ENCODE measurements around the gene FLRT2.

Gene FLRT2

DNA sequence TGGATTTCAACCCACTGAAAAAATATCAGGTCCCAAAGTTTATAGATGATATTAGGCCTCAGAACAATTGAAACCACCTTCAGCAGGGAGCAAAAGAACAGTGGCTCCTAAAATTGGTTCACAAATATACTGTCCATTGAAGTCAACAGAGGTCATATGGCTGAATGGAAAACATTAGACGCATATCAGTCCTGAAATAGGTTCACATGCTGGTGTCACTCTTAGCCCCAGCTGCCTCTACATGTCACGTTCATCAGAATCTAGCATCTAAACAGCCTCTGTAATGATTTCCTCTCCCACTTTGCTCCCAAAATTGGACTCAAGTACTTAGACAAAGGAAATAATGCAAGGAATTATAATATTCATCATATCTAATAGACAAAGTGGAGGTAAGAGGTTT, 8.7 kb downstream of the FLRT2 start:
- no peaks in the 10 kb centered on the region for H3K27me3 ChIP-seq (ENCODE audit: insufficient read depth, low read length)
- no peak overlapping the region for H3K27ac ChIP-seq (ENCODE audit: low read depth, low read length, poor library complexity, severe bottlenecking)
- no peaks in the 10 kb centered on the region for H3K9me3 ChIP-seq (ENCODE audit: low read length)
- H3K4me1 ChIP-seq (ENCODE audit: insufficient read depth, low read length, severe bottlenecking) = no peaks in the 10 kb centered on the region
- H3K4me2 ChIP-seq (ENCODE audit: low read length) = no peak overlapping the region
- H3K79me2 ChIP-seq (ENCODE audit: insufficient read depth, low read length) = no peaks in the 10 kb centered on the region
- no peak overlapping the region for H2AFZ ChIP-seq (ENCODE audit: low read length)
- no peak overlapping the region for H3K9ac ChIP-seq (ENCODE audit: low read length)
- H3F3A ChIP-seq (ENCODE audit: insufficient read depth, low read length) = no peaks in the 10 kb centered on the region
- H3K36me3 ChIP-seq (ENCODE audit: insufficient read depth, low read length) = no peaks in the 10 kb centered on the region
- H4K20me1 ChIP-seq (ENCODE audit: insufficient read depth, low read length) = no peaks in the 10 kb centered on the region
- TF ChIP-seq EZH2 (IDR thresholded peaks at IDR 0.05; ENCODE audit: borderline replicate concordance, low read length) = no peak
- TF ChIP-seq, protein P1, sequence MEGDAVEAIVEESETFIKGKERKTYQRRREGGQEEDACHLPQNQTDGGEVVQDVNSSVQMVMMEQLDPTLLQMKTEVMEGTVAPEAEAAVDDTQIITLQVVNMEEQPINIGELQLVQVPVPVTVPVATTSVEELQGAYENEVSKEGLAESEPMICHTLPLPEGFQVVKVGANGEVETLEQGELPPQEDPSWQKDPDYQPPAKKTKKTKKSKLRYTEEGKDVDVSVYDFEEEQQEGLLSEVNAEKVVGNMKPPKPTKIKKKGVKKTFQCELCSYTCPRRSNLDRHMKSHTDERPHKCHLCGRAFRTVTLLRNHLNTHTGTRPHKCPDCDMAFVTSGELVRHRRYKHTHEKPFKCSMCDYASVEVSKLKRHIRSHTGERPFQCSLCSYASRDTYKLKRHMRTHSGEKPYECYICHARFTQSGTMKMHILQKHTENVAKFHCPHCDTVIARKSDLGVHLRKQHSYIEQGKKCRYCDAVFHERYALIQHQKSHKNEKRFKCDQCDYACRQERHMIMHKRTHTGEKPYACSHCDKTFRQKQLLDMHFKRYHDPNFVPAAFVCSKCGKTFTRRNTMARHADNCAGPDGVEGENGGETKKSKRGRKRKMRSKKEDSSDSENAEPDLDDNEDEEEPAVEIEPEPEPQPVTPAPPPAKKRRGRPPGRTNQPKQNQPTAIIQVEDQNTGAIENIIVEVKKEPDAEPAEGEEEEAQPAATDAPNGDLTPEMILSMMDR (IDR thresholded peaks at IDR 0.05; ENCODE audit: low read length) = no peak
- H3K4me3 ChIP-seq (ENCODE audit: low read depth, low read length, poor library complexity, severe bottlenecking) = no peak overlapping the region
- H3K9me2 ChIP-seq (ENCODE audit: low read depth, low read length) = no peaks in the 10 kb centered on the region

DNA sequence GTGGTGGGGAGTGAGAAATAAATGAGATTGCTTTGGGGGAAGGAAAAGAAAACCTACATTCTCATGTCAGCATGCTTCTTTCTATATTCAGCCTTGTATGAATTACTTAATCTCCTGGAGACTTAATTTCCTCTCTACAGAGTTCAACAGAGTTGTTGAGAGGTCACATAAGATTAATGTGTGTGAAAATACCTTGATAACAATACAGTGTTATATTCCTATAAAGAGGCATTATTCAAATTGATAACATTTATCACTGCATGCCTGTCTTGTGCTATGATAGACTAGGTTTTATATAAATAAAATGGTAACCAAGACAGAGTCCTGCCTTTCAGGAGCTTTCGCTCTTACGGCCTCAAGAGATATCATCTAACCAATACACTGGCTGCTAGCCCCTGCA, 9.6 kb downstream of the FLRT2 start:
- Histone ChIP-seq H3F3A (ENCODE audit: insufficient read depth, low read length) (no peaks in the 10 kb centered on the region), H3K4me3 (ENCODE audit: low read depth, low read length, poor library complexity, severe bottlenecking) (no peak overlapping the region), H3K27me3 (ENCODE audit: insufficient read depth, low read length) (no peaks in the 10 kb centered on the region), H3K9me3 (ENCODE audit: low read length) (no peaks in the 10 kb centered on the region), H3K36me3 (ENCODE audit: insufficient read depth, low read length) (no peaks in the 10 kb centered on the region), H3K4me1 (ENCODE audit: insufficient read depth, low read length, severe bottlenecking) (no peaks in the 10 kb centered on the region), H4K20me1 (ENCODE audit: insufficient read depth, low read length) (no peaks in the 10 kb centered on the region), H3K79me2 (ENCODE audit: insufficient read depth, low read length) (no peaks in the 10 kb centered on the region), H3K4me2 (ENCODE audit: low read length) (no peak overlapping the region), H3K27ac (ENCODE audit: low read depth, low read length, poor library complexity, severe bottlenecking) (no peak overlapping the region), H3K9ac (ENCODE audit: low read length) (no peak overlapping the region), H2AFZ (ENCODE audit: low read length) (no peak overlapping the region), H3K9me2 (ENCODE audit: low read depth, low read length) (no peaks in the 10 kb centered on the region)
- no peak for TF ChIP-seq EZH2 (IDR thresholded peaks at IDR 0.05; ENCODE audit: borderline replicate concordance, low read length)
- TF ChIP-seq, protein P1 (IDR thresholded peaks at IDR 0.05; ENCODE audit: low read length) = no peak

DNA sequence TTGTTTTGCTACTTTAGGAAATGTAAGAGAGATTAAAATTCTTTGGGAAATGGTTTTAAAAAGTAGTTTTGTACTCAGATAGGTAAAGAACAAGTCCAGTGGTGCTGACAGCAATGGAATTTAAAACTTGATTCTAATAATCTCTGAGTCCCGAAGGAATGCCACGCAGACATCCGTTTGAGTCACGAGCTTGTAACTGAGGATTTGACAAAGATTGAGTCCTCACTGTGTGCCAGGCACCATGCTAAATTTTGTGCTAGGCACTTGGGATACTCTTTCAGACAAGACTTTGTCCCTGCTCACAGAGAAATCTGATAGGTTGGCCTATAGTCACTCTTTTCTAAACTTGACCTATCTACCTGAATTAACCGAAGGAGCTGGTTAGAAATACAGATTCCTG, 12.7 kb downstream of the FLRT2 start:
- Histone ChIP-seq H3K36me3 (ENCODE audit: insufficient read depth, low read length) (no peaks in the 10 kb centered on the region), H3K27ac (ENCODE audit: low read depth, low read length, poor library complexity, severe bottlenecking) (no peak overlapping the region), H3K9ac (ENCODE audit: low read length) (no peak overlapping the region), H3K4me3 (ENCODE audit: low read depth, low read length, poor library complexity, severe bottlenecking) (no peak overlapping the region), H4K20me1 (ENCODE audit: insufficient read depth, low read length) (no peaks in the 10 kb centered on the region), H3K4me1 (ENCODE audit: insufficient read depth, low read length, severe bottlenecking) (no peaks in the 10 kb centered on the region), H3K9me3 (ENCODE audit: low read length) (no peaks in the 10 kb centered on the region), H3K27me3 (ENCODE audit: insufficient read depth, low read length) (no peaks in the 10 kb centered on the region), H3K4me2 (ENCODE audit: low read length) (no peak overlapping the region), H3K79me2 (ENCODE audit: insufficient read depth, low read length) (no peaks in the 10 kb centered on the region), H2AFZ (ENCODE audit: low read length) (no peak overlapping the region), H3K9me2 (ENCODE audit: low read depth, low read length) (no peaks in the 10 kb centered on the region), H3F3A (ENCODE audit: insufficient read depth, low read length) (no peaks in the 10 kb centered on the region)
- TF ChIP-seq EZH2 (IDR thresholded peaks at IDR 0.05; ENCODE audit: borderline replicate concordance, low read length) = no peak
- TF ChIP-seq, protein P1 (IDR thresholded peaks at IDR 0.05; ENCODE audit: low read length) = no peak
